HEK293T (cell line): ENCODE measurements around the gene BSN.

Experiments used
- LEF1 ChIP-seq: fragments of 450-650 bp; IDR thresholded peaks from 2 replicates; pipeline ENCODE4 v1.6.1; 2017; ENCODE audit warnings: mild to moderate bottlenecking, borderline replicate concordance
- NFRKB ChIP-seq: fragments of 450-650 bp; IDR thresholded peaks from 2 replicates; pipeline ENCODE4 v1.6.1; 2016; ENCODE audit warnings: mild to moderate bottlenecking, moderate library complexity
- PKNOX1 ChIP-seq: fragments of 450-650 bp; IDR thresholded peaks from 2 replicates; pipeline ENCODE4 v1.6.1; 2016
- SP1 ChIP-seq: fragments of 450-650 bp; IDR thresholded peaks from 2 replicates; pipeline ENCODE4 v1.6.1; 2017

GRCh38 chr3:49602877-49603411 is 48.7 kb downstream of the BSN start:
- TF ChIP-seq SP1: no peak
- no peak for TF ChIP-seq NFRKB
- no peak for TF ChIP-seq PKNOX1
- TF ChIP-seq LEF1: no peak
